ENCODE measurements around the gene GABRB1. TPM values are rescaled to one million over a fixed set of nuclear protein-coding genes. Genes with fewer than 3 reads are reported as not detected.
"Not testable (repeated sequence)": the region's sequence is repeated elsewhere in the genome, so short reads cannot be mapped to it uniquely, and the experiment has no call there.

The GABRB1 gene
- total RNA-seq, 2 donors from 2014 or later, result not detected

DNA sequence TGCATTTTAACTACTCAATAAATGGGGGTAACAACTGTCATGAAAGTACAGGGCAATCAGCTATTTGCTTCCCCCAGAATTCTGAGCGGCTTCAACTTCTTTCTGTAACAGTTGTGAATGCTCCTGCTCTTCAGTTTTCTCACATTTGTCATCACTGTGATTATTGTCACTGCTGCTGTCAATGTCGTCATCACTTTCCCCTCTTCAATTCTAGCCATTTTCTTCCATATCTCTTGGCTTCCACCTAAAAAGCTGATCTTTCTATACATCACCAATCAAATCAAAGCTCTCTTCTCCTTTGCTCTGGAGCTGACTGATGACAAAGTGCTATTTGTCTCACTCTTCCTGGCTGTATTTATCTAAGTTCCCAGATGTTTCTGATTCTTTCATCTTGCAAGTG, 306.5 kb downstream of the GABRB1 start:
- peaks cover 19 to 23% of the 10 kb centered on the region in 2 donors for H3K27me3 Mint-ChIP-seq
- no peak overlapping the region for H3K27ac Mint-ChIP-seq
- H3K4me1 Mint-ChIP-seq (ENCODE audit: low read depth in 2 of 2), result no peaks in the 10 kb centered on the region
- no peak for DNase-seq (ENCODE audit: low spot score)
- H3K36me3 Mint-ChIP-seq, result no peaks in the 10 kb centered on the region
- ATAC-seq, result no peak
- H3K9me3 Mint-ChIP-seq, result no peaks in the 10 kb centered on the region
- H3K4me3 Mint-ChIP-seq, result no peak overlapping the region

DNA sequence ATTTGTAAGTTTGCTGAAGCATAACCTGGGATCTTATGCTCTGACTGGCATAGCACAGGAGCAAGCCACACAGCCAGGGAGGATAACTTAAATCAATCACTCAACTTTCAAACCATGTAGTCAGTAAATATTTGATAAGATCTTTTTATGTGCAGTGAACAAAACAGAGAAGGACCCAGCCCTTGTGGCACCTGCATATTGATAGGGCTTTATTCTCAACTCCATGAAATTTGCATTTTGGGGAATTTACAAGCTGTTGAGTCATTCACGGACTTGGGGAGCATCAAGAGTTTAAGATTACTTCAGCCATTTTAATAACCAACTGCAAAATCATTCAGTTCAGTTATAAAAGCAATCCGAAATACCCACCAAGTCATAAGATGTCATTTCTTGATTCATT, 309.5 kb downstream of the GABRB1 start:
- Mint-ChIP-seq H3K36me3 (no peaks in the 10 kb centered on the region), H3K27me3 (peaks cover 25 to 30% of the 10 kb centered on the region in 2 donors), H3K4me3 (no peak overlapping the region), H3K4me1 (ENCODE audit: low read depth in 2 of 2) (no peaks in the 10 kb centered on the region), H3K9me3 (no peaks in the 10 kb centered on the region), H3K27ac (no peak overlapping the region)
- DNase-seq (ENCODE audit: low spot score) (no peak), ATAC-seq (no peak)

DNA sequence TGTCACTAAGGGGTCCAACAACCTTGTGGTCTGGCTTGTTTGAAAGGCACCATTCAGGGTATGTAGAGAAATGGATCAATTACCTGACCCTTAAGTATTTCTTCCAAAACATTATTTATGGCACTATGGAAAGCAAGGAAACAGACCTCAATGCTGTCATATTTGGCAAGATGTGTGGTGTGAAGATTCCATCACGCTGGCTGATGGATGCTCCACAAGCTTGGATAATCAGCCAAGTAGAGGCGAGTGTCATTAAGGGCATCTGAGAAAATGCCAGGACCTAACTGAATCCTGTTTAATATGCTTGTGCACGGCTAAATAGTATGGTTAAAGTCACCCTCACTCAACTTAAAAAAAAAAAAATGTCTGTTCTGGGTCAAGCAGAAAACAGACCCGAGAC, 311.4 kb downstream of the GABRB1 start:
- no peaks in the 10 kb centered on the region for H3K9me3 Mint-ChIP-seq
- ATAC-seq, result no peak
- H3K4me3 Mint-ChIP-seq, result no peak overlapping the region

DNA sequence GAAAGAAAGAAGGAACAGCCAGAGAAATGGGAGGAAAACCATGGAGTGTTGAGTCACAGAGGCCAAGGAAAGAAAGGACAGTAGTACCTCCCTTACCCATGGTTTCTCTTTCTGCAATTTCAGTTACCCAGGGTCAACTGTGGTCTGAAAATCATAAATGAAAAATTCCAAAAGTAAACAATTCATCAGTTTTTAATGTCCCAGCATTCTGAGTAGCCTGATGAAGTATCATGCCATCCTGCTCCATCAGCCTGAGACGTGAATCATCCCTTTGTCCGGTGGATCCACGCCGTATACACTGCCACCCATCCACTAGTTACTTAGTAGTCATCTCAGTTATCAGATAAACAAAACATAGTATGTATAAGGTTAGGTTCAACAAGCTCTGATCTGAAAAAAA, 318.0 kb downstream of the GABRB1 start:
- ATAC-seq, result no peak
- H3K4me1 Mint-ChIP-seq (ENCODE audit: low read depth in 2 of 2), result no peaks in the 10 kb centered on the region
- no peak overlapping the region for H3K27ac Mint-ChIP-seq
- no peaks in the 10 kb centered on the region for H3K36me3 Mint-ChIP-seq
- H3K27me3 Mint-ChIP-seq, result peaks cover 12 to 24% of the 10 kb centered on the region in 2 donors
- H3K4me3 Mint-ChIP-seq, result no peak overlapping the region
- H3K9me3 Mint-ChIP-seq, result no peaks in the 10 kb centered on the region
- DNase-seq (ENCODE audit: low spot score), result no peak

More for the DNA sequence above, 311.4 kb downstream of the GABRB1 start:
- H3K36me3 Mint-ChIP-seq, result no peaks in the 10 kb centered on the region
- peaks cover 15 to 17% of the 10 kb centered on the region in 2 donors for H3K27me3 Mint-ChIP-seq
- H3K27ac Mint-ChIP-seq, result no peak overlapping the region
- H3K4me1 Mint-ChIP-seq (ENCODE audit: low read depth in 2 of 2), result no peaks in the 10 kb centered on the region
- no peak for DNase-seq (ENCODE audit: low spot score)

DNA sequence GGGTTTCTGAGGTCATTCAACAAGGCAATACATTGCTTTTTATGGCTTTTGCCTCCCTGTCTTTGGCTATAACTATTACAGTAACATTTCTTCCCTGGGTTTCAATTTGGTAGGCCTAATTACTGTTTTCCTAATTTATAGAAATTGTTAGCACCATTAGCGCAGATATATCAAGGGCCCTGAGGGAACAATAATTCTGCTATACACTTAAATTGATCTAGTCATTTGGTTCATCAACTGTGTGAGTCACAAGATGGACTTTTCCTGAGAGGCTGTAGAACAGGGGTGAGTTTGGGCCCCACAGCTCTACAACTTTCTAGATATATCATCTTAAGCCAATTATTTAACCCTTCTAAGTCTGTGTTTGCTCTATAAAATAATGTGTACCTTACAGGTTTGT, 324.2 kb downstream of the GABRB1 start:
- H3K9me3 Mint-ChIP-seq, result no peaks in the 10 kb centered on the region
- ATAC-seq (no peak), DNase-seq (ENCODE audit: low spot score) (no peak)
- no peaks in the 10 kb centered on the region for H3K36me3 Mint-ChIP-seq
- H3K4me3 Mint-ChIP-seq, result no peak overlapping the region
- peaks cover 7 to 12% of the 10 kb centered on the region in 2 donors for H3K27me3 Mint-ChIP-seq
- H3K4me1 Mint-ChIP-seq (ENCODE audit: low read depth in 2 of 2), result no peaks in the 10 kb centered on the region
- no peak overlapping the region for H3K27ac Mint-ChIP-seq

DNA sequence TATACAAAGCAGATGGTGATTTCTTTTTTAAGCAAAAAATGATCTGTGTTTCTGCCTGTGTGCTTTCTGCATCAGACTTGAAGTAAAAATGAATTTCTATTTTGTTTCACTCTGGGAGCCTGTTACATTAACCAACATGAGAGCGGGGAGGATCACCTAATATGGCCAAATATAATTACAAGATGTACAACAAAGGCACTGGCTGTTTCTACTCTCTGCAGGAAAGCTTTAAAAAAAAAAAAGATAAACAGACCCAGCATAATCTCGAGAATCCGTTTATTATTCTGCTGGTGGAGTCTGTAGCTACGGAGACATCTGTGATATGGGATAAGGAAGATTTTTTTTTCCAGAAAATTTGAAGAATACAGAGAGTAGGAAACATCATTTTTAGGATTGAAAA, 328.5 kb downstream of the GABRB1 start:
- DNase-seq (ENCODE audit: low spot score), result no peak
- Mint-ChIP-seq H3K27me3 (peaks cover 30 to 46% of the 10 kb centered on the region in 2 donors), H3K4me1 (ENCODE audit: low read depth in 2 of 2) (no peaks in the 10 kb centered on the region), H3K9me3 (no peaks in the 10 kb centered on the region), H3K27ac (no peak overlapping the region), H3K4me3 (no peak overlapping the region), H3K36me3 (no peaks in the 10 kb centered on the region)
- ATAC-seq, result no peak

DNA sequence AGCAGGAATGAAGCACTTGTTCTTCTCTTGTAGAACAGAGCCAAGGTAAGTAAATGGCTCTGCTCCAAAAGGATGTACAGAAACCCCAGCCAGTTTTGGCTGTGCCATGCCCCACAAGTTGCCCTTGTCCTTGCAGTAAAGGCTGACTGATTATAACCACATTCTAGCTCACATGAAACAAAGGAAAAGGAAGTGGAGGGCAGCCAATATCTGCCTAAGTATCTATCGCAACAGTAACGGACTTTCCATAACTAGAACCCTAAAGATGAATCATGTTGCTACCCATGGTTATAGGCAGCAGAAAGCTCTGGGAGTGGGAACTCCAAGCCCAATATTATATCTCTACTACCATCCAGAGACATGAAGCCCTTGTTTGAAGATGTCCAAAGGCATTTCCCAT, 336.4 kb downstream of the GABRB1 start:
- Mint-ChIP-seq H3K9me3 (no peaks in the 10 kb centered on the region), H3K36me3 (no peaks in the 10 kb centered on the region), H3K4me3 (no peak overlapping the region), H3K27me3 (peaks cover 20 to 36% of the 10 kb centered on the region in 2 donors), H3K27ac (no peak overlapping the region), H3K4me1 (ENCODE audit: low read depth in 2 of 2) (no peaks in the 10 kb centered on the region)
- DNase-seq (ENCODE audit: low spot score), result no peak
- ATAC-seq, result no peak

DNA sequence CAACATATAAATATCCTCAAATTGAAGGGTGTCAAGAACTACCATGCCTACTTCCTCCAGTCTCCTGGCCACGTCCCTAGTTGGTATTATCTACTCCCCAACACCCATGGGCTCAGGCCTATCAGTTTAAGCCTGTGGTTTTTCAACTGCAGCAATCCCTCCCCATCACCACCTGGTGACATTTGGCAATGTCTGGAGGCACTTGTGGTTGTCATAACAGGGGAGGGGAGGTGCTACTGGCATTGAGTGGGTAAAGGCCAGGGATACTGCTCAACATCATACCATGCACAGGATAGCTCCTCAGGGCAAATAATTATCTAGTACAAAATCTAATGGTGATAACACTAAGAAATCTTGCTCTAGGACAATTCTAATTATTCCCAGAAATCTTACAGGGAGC, 336.8 kb downstream of the GABRB1 start:
- no peak for DNase-seq (ENCODE audit: low spot score)
- Mint-ChIP-seq H3K9me3 (no peaks in the 10 kb centered on the region), H3K4me3 (no peak overlapping the region), H3K36me3 (no peaks in the 10 kb centered on the region), H3K27me3 (peaks cover 24 to 39% of the 10 kb centered on the region in 2 donors), H3K27ac (no peak overlapping the region), H3K4me1 (ENCODE audit: low read depth in 2 of 2) (no peaks in the 10 kb centered on the region)
- no peak for ATAC-seq

DNA sequence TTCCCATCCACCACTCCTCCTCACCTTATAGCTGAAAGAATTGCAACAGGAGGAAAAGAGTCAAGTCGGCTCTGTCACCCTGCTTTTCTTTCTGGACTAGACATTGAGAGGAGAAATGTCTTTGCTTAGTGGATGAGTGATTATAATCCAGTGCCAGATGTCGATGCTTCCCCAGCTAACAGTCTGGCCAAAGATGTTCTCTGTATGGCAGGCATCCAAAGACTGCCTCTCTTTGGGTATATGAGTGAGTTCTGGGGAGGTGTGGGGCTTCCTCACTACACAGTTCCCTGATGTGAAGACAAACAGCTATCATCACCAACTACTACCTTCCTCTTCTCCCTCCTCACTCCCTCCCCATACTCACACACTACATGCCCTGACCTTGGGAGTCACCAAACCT, 341.2 kb downstream of the GABRB1 start:
- H3K27ac Mint-ChIP-seq, result no peak overlapping the region
- no peaks in the 10 kb centered on the region for H3K36me3 Mint-ChIP-seq
- H3K9me3 Mint-ChIP-seq, result no peaks in the 10 kb centered on the region
- ATAC-seq (no peak), DNase-seq (ENCODE audit: low spot score) (no peak)
- peaks cover 8 to 10% of the 10 kb centered on the region in 2 donors for H3K27me3 Mint-ChIP-seq
- no peak overlapping the region for H3K4me3 Mint-ChIP-seq
- H3K4me1 Mint-ChIP-seq (ENCODE audit: low read depth in 2 of 2), result no peaks in the 10 kb centered on the region

DNA sequence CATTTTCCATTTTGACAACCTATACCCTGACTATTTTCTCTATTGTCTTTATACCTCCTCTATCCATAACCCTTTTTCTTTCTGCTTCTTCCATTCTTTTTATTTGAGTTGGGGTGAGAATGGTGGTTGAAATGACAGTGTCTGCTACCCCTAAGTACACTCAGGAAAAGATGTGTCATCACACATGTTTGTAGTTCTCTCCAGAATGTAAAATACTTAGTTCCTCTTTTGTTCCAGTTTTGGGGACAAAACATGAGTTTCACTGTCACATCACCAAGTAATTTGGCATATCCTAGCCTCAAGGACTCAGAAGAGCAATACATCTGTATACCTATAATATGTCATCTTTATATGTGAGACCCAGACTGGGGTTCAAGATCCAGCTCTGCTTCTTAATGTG, 341.8 kb downstream of the GABRB1 start:
- Mint-ChIP-seq H3K27ac (no peak overlapping the region), H3K4me3 (no peak overlapping the region), H3K4me1 (ENCODE audit: low read depth in 2 of 2) (no peaks in the 10 kb centered on the region), H3K27me3 (peaks cover 8 to 10% of the 10 kb centered on the region in 2 donors), H3K9me3 (no peaks in the 10 kb centered on the region), H3K36me3 (no peaks in the 10 kb centered on the region)
- ATAC-seq, result no peak
- DNase-seq (ENCODE audit: low spot score), result no peak

DNA sequence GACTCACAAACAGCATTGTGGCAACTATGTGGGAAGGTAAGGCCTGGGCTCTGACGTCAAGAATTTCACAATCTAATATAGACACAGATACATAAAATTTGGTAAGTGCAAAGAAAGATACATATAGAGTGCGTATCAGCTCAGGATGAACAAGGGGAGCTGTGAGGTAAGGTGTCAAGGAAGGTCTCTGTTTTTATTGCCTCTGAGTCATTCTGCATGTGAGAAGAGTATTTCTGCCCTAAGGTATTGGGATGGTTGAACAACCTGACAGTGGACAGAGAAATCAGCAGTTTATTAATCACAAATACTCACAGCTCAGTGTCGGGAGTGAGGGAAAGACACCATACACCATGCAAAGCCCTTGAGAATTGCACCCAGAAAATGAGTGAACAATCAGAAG, 342.3 kb downstream of the GABRB1 start:
- DNase-seq (ENCODE audit: low spot score) (no peak), ATAC-seq (no peak)
- Mint-ChIP-seq H3K9me3 (no peaks in the 10 kb centered on the region), H3K36me3 (no peaks in the 10 kb centered on the region), H3K4me1 (ENCODE audit: low read depth in 2 of 2) (no peaks in the 10 kb centered on the region), H3K27me3 (peaks cover 8 to 10% of the 10 kb centered on the region in 2 donors), H3K27ac (no peak overlapping the region), H3K4me3 (no peak overlapping the region)

DNA sequence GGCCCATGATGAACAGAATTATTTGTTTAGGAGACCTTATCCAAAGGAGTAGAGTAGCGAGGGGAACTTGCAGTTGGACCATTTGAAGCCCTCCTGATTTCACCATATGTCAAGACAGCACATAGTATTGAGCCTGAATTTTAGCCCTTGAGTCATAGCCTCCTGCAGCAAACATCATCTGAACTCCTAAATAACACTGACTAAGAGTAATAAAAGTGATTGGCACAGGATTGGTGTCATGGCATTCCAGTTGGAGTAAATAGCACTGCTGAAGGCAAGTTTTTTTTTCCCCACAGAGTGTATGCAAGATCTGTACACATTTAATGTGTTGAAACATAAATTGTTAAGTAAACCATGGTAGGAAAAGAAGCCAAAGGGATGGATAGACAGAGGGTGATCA, 343.1 kb downstream of the GABRB1 start:
- H3K9me3 Mint-ChIP-seq, result no peaks in the 10 kb centered on the region
- no peak overlapping the region for H3K4me3 Mint-ChIP-seq
- H3K27ac Mint-ChIP-seq, result no peak overlapping the region
- DNase-seq (ENCODE audit: low spot score) (no peak), ATAC-seq (no peak)
- H3K4me1 Mint-ChIP-seq (ENCODE audit: low read depth in 2 of 2), result no peaks in the 10 kb centered on the region
- H3K27me3 Mint-ChIP-seq, result peaks cover 8 to 10% of the 10 kb centered on the region in 2 donors
- no peaks in the 10 kb centered on the region for H3K36me3 Mint-ChIP-seq

DNA sequence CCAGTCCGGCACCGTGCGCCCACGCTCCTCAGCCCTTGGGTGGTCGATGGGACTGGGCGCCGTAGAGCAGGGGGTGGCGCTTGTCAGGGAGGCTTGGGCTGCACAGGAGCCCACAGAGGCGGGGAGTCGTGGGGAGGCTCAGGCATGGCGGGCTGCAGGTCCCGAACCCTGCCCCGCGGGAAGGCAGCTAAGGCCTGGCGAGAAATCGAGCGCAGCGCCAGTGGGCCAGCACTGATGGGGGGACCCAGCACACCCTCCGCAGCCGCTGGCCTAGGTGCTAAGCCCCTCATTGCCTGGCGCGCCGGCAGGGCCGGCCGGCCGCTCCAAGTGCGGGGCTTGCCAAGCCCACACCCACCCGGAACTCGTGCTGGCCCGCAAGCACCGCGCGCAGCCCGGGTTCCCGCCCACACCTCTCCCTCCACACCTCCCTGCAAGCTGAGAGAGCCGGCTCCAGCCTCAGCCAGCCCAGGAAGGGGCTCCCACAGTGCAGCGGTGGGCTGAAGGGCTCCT, 346.7 kb downstream of the GABRB1 start:
- not testable (repeated sequence) for H3K36me3 Mint-ChIP-seq; H3K27ac Mint-ChIP-seq; H3K9me3 Mint-ChIP-seq; H3K4me1 Mint-ChIP-seq (ENCODE audit: low read depth in 2 of 2); H3K27me3 Mint-ChIP-seq; H3K4me3 Mint-ChIP-seq; DNase-seq (ENCODE audit: low spot score); ATAC-seq

DNA sequence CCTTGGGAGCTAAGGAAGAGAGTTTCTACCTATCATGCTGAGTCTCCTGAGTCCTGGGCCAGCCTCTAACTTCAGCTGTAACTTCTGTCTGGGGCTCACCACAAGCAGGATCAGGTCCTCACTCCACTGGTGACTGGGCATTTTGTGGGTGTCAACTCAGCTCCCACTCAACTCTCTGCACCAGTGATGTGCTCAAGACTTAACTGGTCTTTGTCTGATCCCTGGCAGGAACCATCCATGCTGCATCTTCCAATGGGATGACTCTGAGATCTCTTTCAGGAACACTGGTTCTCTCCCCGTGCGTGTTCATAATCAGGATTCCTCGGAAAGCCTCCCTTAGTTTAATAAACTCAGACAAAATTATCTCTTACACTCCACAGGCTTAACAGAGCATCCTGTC, 349.8 kb downstream of the GABRB1 start:
- Mint-ChIP-seq H3K4me1 (ENCODE audit: low read depth in 2 of 2) (no peaks in the 10 kb centered on the region), H3K4me3 (no peak overlapping the region), H3K27ac (no peak overlapping the region), H3K9me3 (no peaks in the 10 kb centered on the region), H3K36me3 (no peaks in the 10 kb centered on the region), H3K27me3 (peaks cover 5 to 10% of the 10 kb centered on the region in 2 donors)
- ATAC-seq (peak in 1 of 2 donors; percentile 56), DNase-seq (ENCODE audit: low spot score) (no peak)

DNA sequence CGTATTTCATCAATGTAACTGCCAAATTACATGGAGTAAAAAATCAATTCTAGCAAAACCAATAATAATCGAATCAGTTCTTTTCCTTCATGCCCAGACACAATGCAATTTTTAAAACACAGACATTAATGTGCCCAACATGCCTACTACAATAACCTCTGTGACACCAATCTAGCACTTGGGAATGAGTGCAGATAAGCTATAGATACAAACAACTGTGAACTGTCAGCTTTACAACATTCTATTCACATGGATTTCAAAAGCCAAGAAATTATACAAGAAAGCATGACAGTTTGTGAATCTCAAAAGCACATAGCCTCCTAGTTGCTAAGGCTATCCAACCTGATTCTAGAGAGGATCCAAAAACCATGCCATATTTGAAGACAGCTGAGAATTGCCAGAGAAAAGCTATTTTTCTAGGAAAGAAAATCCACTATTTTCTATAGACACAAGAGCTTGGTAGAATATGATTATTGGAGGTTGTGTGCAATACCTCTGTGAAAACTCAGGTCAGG, 351.5 kb downstream of the GABRB1 start:
- peaks cover 12 to 21% of the 10 kb centered on the region in 2 donors for H3K27me3 Mint-ChIP-seq
- no peaks in the 10 kb centered on the region for H3K36me3 Mint-ChIP-seq
- no peaks in the 10 kb centered on the region for H3K4me1 Mint-ChIP-seq (ENCODE audit: low read depth in 2 of 2)
- no peak overlapping the region for H3K27ac Mint-ChIP-seq
- DNase-seq (ENCODE audit: low spot score) (no peak), ATAC-seq (no peak)
- H3K9me3 Mint-ChIP-seq, result no peaks in the 10 kb centered on the region
- no peak overlapping the region for H3K4me3 Mint-ChIP-seq

Measured in natural killer cell treated with Interleukin-12 subunit alpha and Interleukin-12 subunit beta and Interleukin-15 and Interleukin-18, amount 100 ng/mL, for 72 hours (primary cell).